HepG2 (cell line): ENCODE data around the gene MYO7A. TPM values are rescaled to one million over a fixed set of nuclear protein-coding genes. Genes with fewer than 3 reads are reported as not detected.
A peak's percentile ranks its signal among the peaks of the same experiment; 100 is the strongest.

Experiments used
- BRCA1 ChIP-seq: sonication (generic); formaldehyde crosslinking; IDR thresholded peaks from 2 replicates; pipeline ENCODE4 v1.4.0; 2020; ENCODE audit warnings: missing genetic modification reagents
- CBX1 ChIP-seq: IDR thresholded peaks from one replicate; pipeline ENCODE4 v1.6.1; 2016; ENCODE audit warnings: antibody characterized with exemption, low read depth
- CCDC6 ChIP-seq: sonication (generic); formaldehyde crosslinking; IDR thresholded peaks from 2 replicates; pipeline ENCODE4 v1.8.1; 2022; ENCODE audit warnings: mild to moderate bottlenecking, missing genetic modification reagents, moderate library complexity
- CERS6 ChIP-seq: sonication (generic); formaldehyde crosslinking; IDR thresholded peaks from 2 replicates; pipeline ENCODE4 v1.5.0; 2020; ENCODE audit warnings: missing genetic modification reagents
- DPF2 ChIP-seq: sonication (generic); formaldehyde crosslinking; IDR thresholded peaks from 2 replicates; pipeline ENCODE4 v1.4.0; 2020; ENCODE audit warnings: mild to moderate bottlenecking, low read depth, missing genetic modification reagents, borderline replicate concordance
- MIER2 ChIP-seq: IDR thresholded peaks from 2 replicates; pipeline ENCODE4 v1.6.1; 2016; ENCODE audit warnings: missing biosample characterization, missing genetic modification reagents
- NCOA2 ChIP-seq: sonication (generic); formaldehyde crosslinking; IDR thresholded peaks from 2 replicates; pipeline ENCODE4 v1.8.0; 2022; ENCODE audit warnings: inconsistent platforms
- POLR2AphosphoS2 ChIP-seq: IDR thresholded peaks from 2 replicates; pipeline ENCODE4 v1.6.1; 2011; ENCODE audit warnings: low read depth, low read length, improper control_type of control experiment
- REL ChIP-seq: sonication (generic); formaldehyde crosslinking; conservative IDR thresholded peaks from 2 replicates; pipeline ENCODE4 v1.8.0; 2022; ENCODE audit warnings: mild to moderate bottlenecking, missing genetic modification reagents, moderate library complexity
- ZFP41 ChIP-seq: sonication (generic); formaldehyde crosslinking; IDR thresholded peaks from 2 replicates; pipeline ENCODE4 v1.4.0; 2020; ENCODE audit warnings: mild to moderate bottlenecking, missing genetic modification reagents, borderline replicate concordance
- ZNF18 ChIP-seq: sonication (generic); formaldehyde crosslinking; IDR thresholded peaks from 2 replicates; pipeline ENCODE4 v1.8.0; 2022; ENCODE audit warnings: mild to moderate bottlenecking, missing genetic modification reagents; ENCODE audit not compliant: insufficient replicate concordance
- ZNF292 ChIP-seq: sonication (generic); formaldehyde crosslinking; IDR thresholded peaks from 2 replicates; pipeline ENCODE4 v1.8.1; 2022; ENCODE audit warnings: mild to moderate bottlenecking, low read depth, missing genetic modification reagents, borderline replicate concordance
- ZNF317 ChIP-seq: sonication (generic); formaldehyde crosslinking; IDR thresholded peaks from 2 replicates; pipeline ENCODE4 v1.5.0; 2020; ENCODE audit warnings: mild to moderate bottlenecking, missing genetic modification reagents
- ZNF343 ChIP-seq: sonication (generic); formaldehyde crosslinking; IDR thresholded peaks from 2 replicates; pipeline ENCODE4 v1.4.0; 2020; ENCODE audit warnings: mild to moderate bottlenecking, missing genetic modification reagents
- ZNF446 ChIP-seq: sonication (generic); formaldehyde crosslinking; IDR thresholded peaks from 2 replicates; pipeline ENCODE4 v1.5.0; 2020; ENCODE audit warnings: mild to moderate bottlenecking, missing genetic modification reagents
- polyA plus RNA-seq, 8 experiments: library from polyadenylated mRNA; depleted of rRNA in 3 of 8; stranded (reverse) in 7 of 8; unstranded in 1 of 8; fragments of >200 nt; fragmentation: Illumina TruSeq in 4 of 8; extraction: Trizol in 4 of 8; gene quantifications; 2 replicates each; pipeline versions ENCODE4 v1.2.1 to v1.2.3, GENCODE V29; 2011 to 2016; ENCODE audit warnings: low read depth in 4 of 8, missing spikeins in 1 of 8, mixed read lengths in 1 of 8; ENCODE audit not compliant: insufficient read depth in 1 of 8
- total RNA-seq, 5 experiments: library from RNA; depleted of rRNA; stranded (reverse); fragments of >200 nt; fragmentation: Illumina TruSeq; extraction: Trizol; gene quantifications; 2 replicates each; pipeline ENCODE4 v1.2.3, GENCODE V29; 2016; ENCODE audit warnings: low read depth in 1 of 5
- TF ChIP-seq, protein P1 (sequence below): sonication (generic); formaldehyde crosslinking; IDR thresholded peaks from 2 replicates; pipeline ENCODE4 v1.9.0; 2022; ENCODE audit warnings: low read depth, missing genetic modification reagents
- TF ChIP-seq, protein P2 (sequence below): sonication (generic); formaldehyde crosslinking; IDR thresholded peaks from 2 replicates; pipeline ENCODE4 v1.5.0; 2020; ENCODE audit warnings: mild to moderate bottlenecking, missing genetic modification reagents, borderline replicate concordance
- TF ChIP-seq, protein P3 (sequence below): sonication (generic); formaldehyde crosslinking; IDR thresholded peaks from 2 replicates; pipeline ENCODE4 v1.5.0; 2020; ENCODE audit warnings: mild to moderate bottlenecking, missing genetic modification reagents, moderate library complexity

The MYO7A gene
- total and polyA plus RNA-seq, 2 of the 13 experiments (the other 11 are each of a cell fraction or from before 2014, with no cell fraction given) = 7.5 to 10.0 TPM

GRCh38 chr11:77171885-77172665 lies 44.0 kb downstream of the MYO7A start (continued):
- TF ChIP-seq DPF2 (CRISPR knock-in tag) (no peak), ZNF317 (CRISPR knock-in tag) (peak; percentile 37; the same call in 1 of the 2 replicates), CBX1 (no peak), ZNF446 (no peak), ZNF292 (CRISPR knock-in tag) (peak; percentile 75; the same call in 1 of the 2 replicates), POLR2AphosphoS2 (no peak), ZNF343 (peak; percentile 58; the same call in 1 of the 2 replicates), CCDC6 (CRISPR knock-in tag) (no peak), REL (CRISPR knock-in tag) (no peak), ZFP41 (CRISPR knock-in tag) (no peak), CERS6 (no peak), ZNF18 (CRISPR knock-in tag) (no peak), NCOA2 (0 out of 2 replicates have a peak, but pooled peaks have one; percentile 11), BRCA1 (CRISPR knock-in tag) (no peak), MIER2 (CRISPR knock-in tag) (no peak)
- TF ChIP-seq, protein P1, sequence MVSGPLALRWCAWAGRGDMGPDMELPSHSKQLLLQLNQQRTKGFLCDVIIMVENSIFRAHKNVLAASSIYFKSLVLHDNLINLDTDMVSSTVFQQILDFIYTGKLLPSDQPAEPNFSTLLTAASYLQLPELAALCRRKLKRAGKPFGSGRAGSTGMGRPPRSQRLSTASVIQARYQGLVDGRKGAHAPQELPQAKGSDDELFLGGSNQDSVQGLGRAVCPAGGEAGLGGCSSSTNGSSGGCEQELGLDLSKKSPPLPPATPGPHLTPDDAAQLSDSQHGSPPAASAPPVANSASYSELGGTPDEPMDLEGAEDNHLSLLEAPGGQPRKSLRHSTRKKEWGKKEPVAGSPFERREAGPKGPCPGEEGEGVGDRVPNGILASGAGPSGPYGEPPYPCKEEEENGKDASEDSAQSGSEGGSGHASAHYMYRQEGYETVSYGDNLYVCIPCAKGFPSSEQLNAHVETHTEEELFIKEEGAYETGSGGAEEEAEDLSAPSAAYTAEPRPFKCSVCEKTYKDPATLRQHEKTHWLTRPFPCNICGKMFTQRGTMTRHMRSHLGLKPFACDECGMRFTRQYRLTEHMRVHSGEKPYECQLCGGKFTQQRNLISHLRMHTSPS = peak; percentile 70; the same call in 1 of the 2 replicates
- TF ChIP-seq, protein P2, sequence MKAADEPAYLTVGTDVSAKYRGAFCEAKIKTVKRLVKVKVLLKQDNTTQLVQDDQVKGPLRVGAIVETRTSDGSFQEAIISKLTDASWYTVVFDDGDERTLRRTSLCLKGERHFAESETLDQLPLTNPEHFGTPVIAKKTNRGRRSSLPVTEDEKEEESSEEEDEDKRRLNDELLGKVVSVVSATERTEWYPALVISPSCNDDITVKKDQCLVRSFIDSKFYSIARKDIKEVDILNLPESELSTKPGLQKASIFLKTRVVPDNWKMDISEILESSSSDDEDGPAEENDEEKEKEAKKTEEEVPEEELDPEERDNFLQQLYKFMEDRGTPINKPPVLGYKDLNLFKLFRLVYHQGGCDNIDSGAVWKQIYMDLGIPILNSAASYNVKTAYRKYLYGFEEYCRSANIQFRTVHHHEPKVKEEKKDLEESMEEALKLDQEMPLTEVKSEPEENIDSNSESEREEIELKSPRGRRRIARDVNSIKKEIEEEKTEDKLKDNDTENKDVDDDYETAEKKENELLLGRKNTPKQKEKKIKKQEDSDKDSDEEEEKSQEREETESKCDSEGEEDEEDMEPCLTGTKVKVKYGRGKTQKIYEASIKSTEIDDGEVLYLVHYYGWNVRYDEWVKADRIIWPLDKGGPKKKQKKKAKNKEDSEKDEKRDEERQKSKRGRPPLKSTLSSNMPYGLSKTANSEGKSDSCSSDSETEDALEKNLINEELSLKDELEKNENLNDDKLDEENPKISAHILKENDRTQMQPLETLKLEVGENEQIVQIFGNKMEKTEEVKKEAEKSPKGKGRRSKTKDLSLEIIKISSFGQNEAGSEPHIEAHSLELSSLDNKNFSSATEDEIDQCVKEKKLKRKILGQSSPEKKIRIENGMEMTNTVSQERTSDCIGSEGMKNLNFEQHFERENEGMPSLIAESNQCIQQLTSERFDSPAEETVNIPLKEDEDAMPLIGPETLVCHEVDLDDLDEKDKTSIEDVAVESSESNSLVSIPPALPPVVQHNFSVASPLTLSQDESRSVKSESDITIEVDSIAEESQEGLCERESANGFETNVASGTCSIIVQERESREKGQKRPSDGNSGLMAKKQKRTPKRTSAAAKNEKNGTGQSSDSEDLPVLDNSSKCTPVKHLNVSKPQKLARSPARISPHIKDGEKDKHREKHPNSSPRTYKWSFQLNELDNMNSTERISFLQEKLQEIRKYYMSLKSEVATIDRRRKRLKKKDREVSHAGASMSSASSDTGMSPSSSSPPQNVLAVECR = 0 out of 2 replicates have a peak, but pooled peaks have one; percentile 51
- TF ChIP-seq, protein P3, sequence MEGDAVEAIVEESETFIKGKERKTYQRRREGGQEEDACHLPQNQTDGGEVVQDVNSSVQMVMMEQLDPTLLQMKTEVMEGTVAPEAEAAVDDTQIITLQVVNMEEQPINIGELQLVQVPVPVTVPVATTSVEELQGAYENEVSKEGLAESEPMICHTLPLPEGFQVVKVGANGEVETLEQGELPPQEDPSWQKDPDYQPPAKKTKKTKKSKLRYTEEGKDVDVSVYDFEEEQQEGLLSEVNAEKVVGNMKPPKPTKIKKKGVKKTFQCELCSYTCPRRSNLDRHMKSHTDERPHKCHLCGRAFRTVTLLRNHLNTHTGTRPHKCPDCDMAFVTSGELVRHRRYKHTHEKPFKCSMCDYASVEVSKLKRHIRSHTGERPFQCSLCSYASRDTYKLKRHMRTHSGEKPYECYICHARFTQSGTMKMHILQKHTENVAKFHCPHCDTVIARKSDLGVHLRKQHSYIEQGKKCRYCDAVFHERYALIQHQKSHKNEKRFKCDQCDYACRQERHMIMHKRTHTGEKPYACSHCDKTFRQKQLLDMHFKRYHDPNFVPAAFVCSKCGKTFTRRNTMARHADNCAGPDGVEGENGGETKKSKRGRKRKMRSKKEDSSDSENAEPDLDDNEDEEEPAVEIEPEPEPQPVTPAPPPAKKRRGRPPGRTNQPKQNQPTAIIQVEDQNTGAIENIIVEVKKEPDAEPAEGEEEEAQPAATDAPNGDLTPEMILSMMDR (CRISPR knock-in tag) = peak; percentile 68
